B cell (primary cell): Measurements from ENCODE around the gene TMEM125. TPM values are rescaled to one million over a fixed set of nuclear protein-coding genes. Genes with fewer than 3 reads are reported as not detected.

Experiments used
- ATAC-seq: fragments of 200-7000 bp; cut with Tn5 transposase; one replicate; pipeline ENCODE4 v1.10.0; 2021; ENCODE audit warnings: low read depth, mild to moderate bottlenecking, moderate number of reproducible peaks, moderate library complexity
- CTCF ChIA-PET: fragments of 350-600 bp; sonication (Branson Sonifier 250); formaldehyde crosslinking; loops from one replicate; lab custom pipeline; 2021; ENCODE audit warnings: antibody characterized with exemption, inconsistent platforms; lab: Charles Lee
- POLR2A ChIA-PET: fragments of 350-600 bp; sonication (Branson Sonifier 250); formaldehyde crosslinking; loops from one replicate; lab custom pipeline; 2021; ENCODE audit warnings: antibody characterized with exemption; lab: Charles Lee
- DNase-seq: peaks from one replicate; pipeline ENCODE4 v3.0.0; 2013
- H2AFZ ChIP-seq: 2 replicates; pipeline ENCODE4 v1.6.1; 2012; ENCODE audit warnings: mild to moderate bottlenecking, low read depth, low read length; ENCODE audit not compliant: insufficient read depth, poor library complexity, severe bottlenecking
- H3K27ac ChIP-seq, 2 donors: 1 replicate in 1 of 2; 2 replicates in 1 of 2; pipeline ENCODE4 v1.5.1; 2012 to 2013; ENCODE audit warnings: low read length in 2 of 2, mild to moderate bottlenecking in 2 of 2, moderate library complexity in 1 of 2
- H3K27me3 ChIP-seq, 4 experiments: fragments of 200-600 bp in 1 of 4; sonication (generic) in 1 of 4; replicated peaks in 1 of 4; 1 replicate in 2 of 4; 2 replicates in 2 of 4; pipeline versions ENCODE4 v1.6.1 to v1.7.0; 2013 to 2016; ENCODE audit warnings: low read length in 3 of 4, mild to moderate bottlenecking in 2 of 4, mixed read lengths in 1 of 4, moderate library complexity in 1 of 4; ENCODE audit not compliant: insufficient read depth in 4 of 4, control insufficient read depth in 3 of 4; ENCODE audit errors: control extremely low read depth in 1 of 4
- H3K36me3 ChIP-seq, 2 experiments: replicated peaks in 1 of 2; 1 replicate in 1 of 2; 2 replicates in 1 of 2; pipeline versions ENCODE4 v1.6.1 to v1.7.1; 2013; ENCODE audit warnings: low read length in 1 of 2; ENCODE audit not compliant: insufficient read depth in 2 of 2, control insufficient read depth in 1 of 2; ENCODE audit errors: control extremely low read depth in 1 of 2, extremely low read depth in 1 of 2
- H3K4me1 ChIP-seq, 2 donors: fragments of 200-600 bp in 1 of 2; sonication (generic) in 1 of 2; 1 replicate in 1 of 2; 2 replicates in 1 of 2; pipeline versions ENCODE4 v1.5.1 to v1.6.1; 2013 to 2017; ENCODE audit warnings: low read length in 2 of 2; ENCODE audit not compliant: control insufficient read depth in 2 of 2, insufficient read depth in 2 of 2
- H3K4me2 ChIP-seq: replicated peaks from 2 replicates; pipeline ENCODE3; 2012; ENCODE audit warnings: mild to moderate bottlenecking, low read depth, low read length; ENCODE audit not compliant: poor library complexity, severe bottlenecking
- H3K4me3 ChIP-seq, 5 experiments: fragments of 200-600 bp in 1 of 5; sonication (generic) in 1 of 5; 1 replicate in 3 of 5; 2 replicates in 2 of 5; pipeline versions ENCODE4 v1.5.1 to v1.7.0; 2011 to 2016; ENCODE audit warnings: low read length in 4 of 5, mild to moderate bottlenecking in 4 of 5, low read depth in 2 of 5, control low read depth in 1 of 5, moderate library complexity in 1 of 5; ENCODE audit not compliant: insufficient read depth in 1 of 5; ENCODE audit errors: control extremely low read depth in 1 of 5, extremely low read depth in 1 of 5
- H3K79me2 ChIP-seq: fragments of 200-600 bp; sonication (generic); one replicate; pipeline ENCODE4 v1.6.0; 2016; ENCODE audit warnings: low read length; ENCODE audit not compliant: control insufficient read depth, insufficient read depth
- H3K9ac ChIP-seq: fragments of 200-600 bp; sonication (generic); 2 replicates; pipeline ENCODE4 v1.6.1; 2017; ENCODE audit warnings: mild to moderate bottlenecking, low read length, moderate library complexity
- H3K9me3 ChIP-seq, 3 donors: one replicate each; pipeline versions ENCODE4 v1.6.1 to v1.7.1; 2013; ENCODE audit warnings: low read length in 2 of 3; ENCODE audit not compliant: control insufficient read depth in 2 of 3, insufficient read depth in 1 of 3; ENCODE audit errors: control extremely low read depth in 1 of 3
- H4K20me1 ChIP-seq: 2 replicates; pipeline ENCODE4 v1.6.0; 2012; ENCODE audit warnings: mild to moderate bottlenecking, low read length; ENCODE audit not compliant: insufficient read depth, control insufficient read depth, poor library complexity, severe bottlenecking
- H3K27ac Mint-ChIP-seq: one replicate; pipeline ENCODE4 v1.8.0; 2021; ENCODE audit warnings: mixed read lengths
- H3K27me3 Mint-ChIP-seq: one replicate; pipeline ENCODE4 v1.8.0; 2021; ENCODE audit warnings: mixed read lengths
- H3K4me1 Mint-ChIP-seq: one replicate; pipeline ENCODE4 v1.8.0; 2021; ENCODE audit warnings: mixed read lengths
- H3K4me3 Mint-ChIP-seq: one replicate; pipeline ENCODE4 v1.8.0; 2021; ENCODE audit warnings: mixed read lengths
- H3K9me3 Mint-ChIP-seq: one replicate; pipeline ENCODE4 v1.8.0; 2022; ENCODE audit warnings: mixed read lengths; ENCODE audit not compliant: insufficient read depth
- EZH2 ChIP-seq: IDR thresholded peaks from 2 replicates; pipeline ENCODE4 v1.6.1; 2012; ENCODE audit warnings: borderline replicate concordance, low read depth, mild to moderate bottlenecking, moderate library complexity, low read length; ENCODE audit not compliant: insufficient read depth, poor library complexity, severe bottlenecking
- WGBS: methylation state at CpG from one replicate; pipeline ENCODE4 v1.1.5; 2013; ENCODE audit warnings: missing lambda C conversion rate; ENCODE audit not compliant: insufficient coverage; 5-methylcytosine and 5-hydroxymethylcytosine counted together
- intact Hi-C: fragments of 100-400 bp; cut with micrococcal nuclease; formaldehyde crosslinking; loops from one replicate; pipeline ENCODE4 v1.10.0; 2022
- polyA plus RNA-seq: library from polyadenylated mRNA; depleted of rRNA; stranded (reverse); fragments of >200 nt; gene quantifications from 2 replicates; pipeline ENCODE4 v1.2.3, GENCODE V29; 2012
- total RNA-seq, 2 donors: library from RNA; stranded (reverse); fragments of 120-200 nt in 1 of 2; gene quantifications; 1 replicate in 1 of 2; 2 replicates in 1 of 2; pipeline versions ENCODE4 v1.2.3 to v1.2.4, GENCODE V29; 2013 to 2022
- TF ChIP-seq, protein P1 (sequence below): fragments of 200-600 bp; IDR thresholded peaks from one replicate; pipeline ENCODE4 v1.8.0; 2022; ENCODE audit warnings: antibody characterized with exemption, mild to moderate bottlenecking

Gene TMEM125
- total and polyA plus RNA-seq, 2 donors (not counting 1 experiment from before 2014, with no cell fraction given) = not detected

DNA sequence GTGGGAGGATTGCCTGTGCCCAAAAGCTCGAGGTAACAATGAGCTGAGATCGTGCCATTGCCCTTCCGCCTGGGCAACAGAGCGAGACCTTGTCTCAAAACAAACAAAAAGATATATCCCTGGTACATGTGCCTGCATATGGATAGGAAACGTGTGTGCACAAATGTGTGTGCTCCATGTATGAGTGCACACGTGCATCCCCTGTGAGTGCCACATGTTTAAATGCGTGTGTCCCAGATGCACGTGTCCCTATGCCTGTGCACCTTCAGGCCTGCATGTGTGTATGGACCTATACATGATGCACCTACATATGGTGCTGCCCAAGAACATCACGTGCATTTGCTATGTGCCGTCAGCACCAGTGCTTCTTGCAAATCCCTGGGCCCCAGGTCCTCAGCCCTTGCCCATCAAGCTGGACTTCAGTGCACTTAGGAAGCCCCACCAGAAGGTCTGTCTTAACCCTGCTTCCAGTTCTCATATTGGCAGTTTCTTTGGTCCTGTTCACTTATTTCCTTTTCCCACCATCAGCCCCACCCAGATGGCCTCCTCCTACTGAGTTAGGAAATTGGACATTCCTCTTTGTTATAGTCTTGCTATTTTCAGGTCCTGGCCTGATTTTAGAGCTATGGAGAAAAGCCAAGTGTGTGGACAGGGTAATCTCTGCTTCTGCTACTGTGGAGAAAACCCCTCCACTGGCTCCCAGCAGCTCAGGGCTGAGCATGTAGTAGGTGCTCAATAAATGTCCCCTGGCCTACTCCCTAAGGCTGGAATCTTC, 46.4 kb downstream of the TMEM125 start:
- Mint-ChIP-seq H3K4me3 (no peak overlapping the region), H3K27ac (no peak overlapping the region), H3K9me3 (no peaks in the 10 kb centered on the region), H3K4me1 (no peaks in the 10 kb centered on the region), H3K27me3 (no peaks in the 10 kb centered on the region)
- Histone ChIP-seq H3K9me3 (no peaks in the 10 kb centered on the region), H3K27me3 (no peaks in the 10 kb centered on the region), H4K20me1 (no peaks in the 10 kb centered on the region), H3K9ac (no peak overlapping the region), H3K79me2 (no peaks in the 10 kb centered on the region), H3K27ac (no peak overlapping the region), H3K4me1 (no peaks in the 10 kb centered on the region), H3K4me2 (no peak overlapping the region), H3K4me3 (no peak overlapping the region), H2AFZ (no peak overlapping the region), H3K36me3 (no peaks in the 10 kb centered on the region)
- intact Hi-C loops = no loop called here
- WGBS = 90% methylated on average over 9 of the region's 10 CpGs
- CTCF ChIA-PET = no interaction called here
- POLR2A ChIA-PET = no interaction called here
- ATAC-seq (no peak), DNase-seq (no peak)
- TF ChIP-seq, protein P1, sequence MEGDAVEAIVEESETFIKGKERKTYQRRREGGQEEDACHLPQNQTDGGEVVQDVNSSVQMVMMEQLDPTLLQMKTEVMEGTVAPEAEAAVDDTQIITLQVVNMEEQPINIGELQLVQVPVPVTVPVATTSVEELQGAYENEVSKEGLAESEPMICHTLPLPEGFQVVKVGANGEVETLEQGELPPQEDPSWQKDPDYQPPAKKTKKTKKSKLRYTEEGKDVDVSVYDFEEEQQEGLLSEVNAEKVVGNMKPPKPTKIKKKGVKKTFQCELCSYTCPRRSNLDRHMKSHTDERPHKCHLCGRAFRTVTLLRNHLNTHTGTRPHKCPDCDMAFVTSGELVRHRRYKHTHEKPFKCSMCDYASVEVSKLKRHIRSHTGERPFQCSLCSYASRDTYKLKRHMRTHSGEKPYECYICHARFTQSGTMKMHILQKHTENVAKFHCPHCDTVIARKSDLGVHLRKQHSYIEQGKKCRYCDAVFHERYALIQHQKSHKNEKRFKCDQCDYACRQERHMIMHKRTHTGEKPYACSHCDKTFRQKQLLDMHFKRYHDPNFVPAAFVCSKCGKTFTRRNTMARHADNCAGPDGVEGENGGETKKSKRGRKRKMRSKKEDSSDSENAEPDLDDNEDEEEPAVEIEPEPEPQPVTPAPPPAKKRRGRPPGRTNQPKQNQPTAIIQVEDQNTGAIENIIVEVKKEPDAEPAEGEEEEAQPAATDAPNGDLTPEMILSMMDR = no peak
- no peak for TF ChIP-seq EZH2

DNA sequence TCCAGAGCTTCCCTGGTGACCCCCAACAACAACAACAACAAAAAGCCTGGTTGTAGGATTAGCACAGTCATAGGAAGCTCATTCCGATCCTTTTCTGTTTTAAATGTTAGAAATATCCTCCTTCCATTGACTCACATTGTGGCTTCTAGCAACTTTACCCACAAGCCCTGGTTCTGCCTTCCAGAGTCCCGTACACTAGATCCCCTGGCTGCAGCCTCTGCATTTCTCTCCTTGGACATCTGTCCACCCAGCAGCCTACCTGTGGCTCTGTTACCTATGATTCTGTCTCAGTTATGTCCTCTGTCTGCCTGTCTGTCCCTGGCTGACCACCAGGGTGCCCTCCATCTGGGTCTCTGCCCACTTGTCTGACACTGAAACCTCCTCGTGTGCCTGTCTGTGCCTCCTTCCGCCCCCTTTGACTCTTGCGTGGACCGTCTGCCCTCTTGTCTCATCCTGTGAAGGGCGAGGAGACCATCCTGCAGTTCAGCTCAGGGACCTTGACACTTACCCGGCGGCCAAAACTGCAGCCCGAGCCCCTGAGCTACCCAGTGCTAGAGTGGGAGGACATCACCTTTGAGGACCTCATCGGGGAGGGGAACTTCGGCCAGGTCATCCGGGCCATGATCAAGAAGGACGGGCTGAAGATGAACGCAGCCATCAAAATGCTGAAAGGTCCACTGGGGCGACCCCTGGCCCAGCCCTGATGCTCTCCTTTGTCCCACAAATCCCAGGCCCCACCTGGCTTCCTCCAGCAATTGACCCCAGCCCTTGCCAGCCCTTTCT, 47.1 kb downstream of the TMEM125 start:
- Histone ChIP-seq H3K4me2 (no peak overlapping the region), H3K36me3 (no peaks in the 10 kb centered on the region), H3K4me3 (no peak overlapping the region), H4K20me1 (no peaks in the 10 kb centered on the region), H3K9ac (no peak overlapping the region), H3K4me1 (no peaks in the 10 kb centered on the region), H3K79me2 (no peaks in the 10 kb centered on the region), H2AFZ (no peak overlapping the region), H3K27me3 (no peaks in the 10 kb centered on the region), H3K9me3 (no peaks in the 10 kb centered on the region), H3K27ac (no peak overlapping the region)
- Mint-ChIP-seq H3K27me3 (no peaks in the 10 kb centered on the region), H3K27ac (no peak overlapping the region), H3K9me3 (no peaks in the 10 kb centered on the region), H3K4me3 (no peak overlapping the region), H3K4me1 (no peaks in the 10 kb centered on the region)
- intact Hi-C loops = no loop called here
- ATAC-seq (no peak), DNase-seq (no peak)
- 93% methylated on average over 15 of the region's 16 CpGs for WGBS
- CTCF ChIA-PET = no interaction called here
- no peak for TF ChIP-seq EZH2
- TF ChIP-seq, protein P1 = no peak
- POLR2A ChIA-PET = no interaction called here
